ENCODE measurements around the gene BBS9.

DNA sequence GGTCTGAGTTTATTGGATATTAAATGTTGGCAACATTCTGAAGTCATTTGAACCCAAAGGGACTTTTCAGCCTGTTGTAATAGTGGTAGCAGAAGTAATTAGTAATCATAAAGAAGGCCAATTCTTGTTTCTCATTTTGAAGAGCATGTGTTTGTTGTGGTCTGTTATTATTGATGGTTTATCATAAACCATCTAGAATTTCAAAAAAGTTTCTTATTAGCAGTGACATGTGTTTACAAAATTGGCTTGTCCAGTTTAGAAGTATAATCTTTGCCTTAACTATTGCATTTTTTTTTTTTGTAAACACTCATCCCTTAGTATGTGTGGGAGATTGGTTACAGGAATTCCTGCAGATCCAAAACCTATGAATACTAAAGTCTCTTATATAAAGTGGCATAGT is 177.8 kb downstream of the BBS9 start:
- TF ChIP-seq POLR2AphosphoS5 (IDR thresholded peaks at IDR 0.05; ENCODE audit: insufficient read depth, low read depth, low read length) (no peak), EZH2 (IDR thresholded peaks at IDR 0.05; ENCODE audit: borderline replicate concordance, low read depth, low read length, severe bottlenecking) (no peak), POLR2A (IDR thresholded peaks at IDR 0.05; ENCODE audit: low read depth, low read length) (no peak), FOS (IDR thresholded peaks at IDR 0.05; ENCODE audit: borderline replicate concordance, insufficient read depth, low read length) (no peak), MYC (IDR thresholded peaks at IDR 0.05; ENCODE audit: low read depth, low read length) (no peak), JUN (IDR thresholded peaks at IDR 0.05; ENCODE audit: borderline replicate concordance, insufficient read depth, insufficient read length, low read depth) (no peak)
- TF ChIP-seq, protein P1, sequence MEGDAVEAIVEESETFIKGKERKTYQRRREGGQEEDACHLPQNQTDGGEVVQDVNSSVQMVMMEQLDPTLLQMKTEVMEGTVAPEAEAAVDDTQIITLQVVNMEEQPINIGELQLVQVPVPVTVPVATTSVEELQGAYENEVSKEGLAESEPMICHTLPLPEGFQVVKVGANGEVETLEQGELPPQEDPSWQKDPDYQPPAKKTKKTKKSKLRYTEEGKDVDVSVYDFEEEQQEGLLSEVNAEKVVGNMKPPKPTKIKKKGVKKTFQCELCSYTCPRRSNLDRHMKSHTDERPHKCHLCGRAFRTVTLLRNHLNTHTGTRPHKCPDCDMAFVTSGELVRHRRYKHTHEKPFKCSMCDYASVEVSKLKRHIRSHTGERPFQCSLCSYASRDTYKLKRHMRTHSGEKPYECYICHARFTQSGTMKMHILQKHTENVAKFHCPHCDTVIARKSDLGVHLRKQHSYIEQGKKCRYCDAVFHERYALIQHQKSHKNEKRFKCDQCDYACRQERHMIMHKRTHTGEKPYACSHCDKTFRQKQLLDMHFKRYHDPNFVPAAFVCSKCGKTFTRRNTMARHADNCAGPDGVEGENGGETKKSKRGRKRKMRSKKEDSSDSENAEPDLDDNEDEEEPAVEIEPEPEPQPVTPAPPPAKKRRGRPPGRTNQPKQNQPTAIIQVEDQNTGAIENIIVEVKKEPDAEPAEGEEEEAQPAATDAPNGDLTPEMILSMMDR (IDR thresholded peaks at IDR 0.05; ENCODE audit: extremely low read depth in 1 of 2, insufficient read depth in 1 of 2, low read depth in 1 of 2, low read length in 2 of 2), result no peak
- TF ChIP-seq, protein P2, sequence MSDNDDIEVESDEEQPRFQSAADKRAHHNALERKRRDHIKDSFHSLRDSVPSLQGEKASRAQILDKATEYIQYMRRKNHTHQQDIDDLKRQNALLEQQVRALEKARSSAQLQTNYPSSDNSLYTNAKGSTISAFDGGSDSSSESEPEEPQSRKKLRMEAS (IDR thresholded peaks at IDR 0.05; ENCODE audit: insufficient read depth, insufficient read length), result no peak

Data from endothelial cell of umbilical vein (primary cell).